ENCODE results near the gene EVPLL. TPM values are rescaled to one million over a fixed set of nuclear protein-coding genes. Genes with fewer than 3 reads are reported as not detected.
A peak's percentile ranks its signal among the peaks of the same experiment; 100 is the strongest.

Gene EVPLL
- total RNA-seq, 4 donors from 2014 or later: not detected

DNA sequence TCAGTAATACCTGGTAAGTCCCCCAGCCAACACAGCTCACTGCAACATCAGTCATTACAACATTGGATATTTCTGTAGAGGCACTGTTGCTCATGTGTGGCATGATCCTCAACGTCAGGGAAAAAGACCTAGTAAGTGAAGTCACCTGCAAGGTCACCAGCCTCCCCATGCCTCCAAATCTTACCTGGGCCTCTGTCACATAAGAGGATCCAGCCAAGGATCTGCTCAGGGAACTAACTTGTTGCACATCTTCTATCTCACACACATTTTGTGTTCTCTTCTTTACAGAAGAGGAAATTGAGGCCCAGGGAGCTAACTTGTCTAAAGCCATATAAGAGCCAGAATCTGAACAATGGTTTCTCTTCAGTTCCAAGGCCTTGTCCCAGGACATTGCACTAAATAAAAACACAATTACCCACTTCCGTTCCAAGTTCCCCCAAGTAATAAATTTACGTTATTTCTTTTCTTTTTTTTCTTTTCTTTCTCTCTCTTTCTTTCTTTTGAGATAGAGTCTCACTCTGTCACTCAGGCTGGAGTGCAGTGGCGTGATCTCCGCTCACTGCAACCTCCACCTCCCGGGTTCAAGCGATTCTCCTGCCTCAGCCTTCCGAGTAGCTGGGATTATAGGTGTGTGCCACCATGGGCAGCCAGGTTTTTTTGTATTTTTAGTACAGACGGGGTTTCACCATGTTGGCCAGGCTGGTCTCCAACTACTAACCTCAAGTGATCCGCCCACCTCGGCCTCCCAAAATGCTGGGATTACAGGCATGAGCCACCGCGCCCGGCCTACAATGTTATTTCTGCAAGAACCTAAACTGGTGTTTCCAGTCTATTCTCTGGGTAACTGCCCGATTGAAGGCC, 15.5 kb upstream of the EVPLL start:
- TF ChIP-seq POLR2AphosphoS5 (IDR thresholded peaks at IDR 0.05) (peak in 1 of 2 donors; percentile 13), EP300 (IDR thresholded peaks at IDR 0.05) (no peak), POLR2A (IDR thresholded peaks at IDR 0.05; ENCODE audit: low read depth) (no peak)
- TF ChIP-seq, protein P1, sequence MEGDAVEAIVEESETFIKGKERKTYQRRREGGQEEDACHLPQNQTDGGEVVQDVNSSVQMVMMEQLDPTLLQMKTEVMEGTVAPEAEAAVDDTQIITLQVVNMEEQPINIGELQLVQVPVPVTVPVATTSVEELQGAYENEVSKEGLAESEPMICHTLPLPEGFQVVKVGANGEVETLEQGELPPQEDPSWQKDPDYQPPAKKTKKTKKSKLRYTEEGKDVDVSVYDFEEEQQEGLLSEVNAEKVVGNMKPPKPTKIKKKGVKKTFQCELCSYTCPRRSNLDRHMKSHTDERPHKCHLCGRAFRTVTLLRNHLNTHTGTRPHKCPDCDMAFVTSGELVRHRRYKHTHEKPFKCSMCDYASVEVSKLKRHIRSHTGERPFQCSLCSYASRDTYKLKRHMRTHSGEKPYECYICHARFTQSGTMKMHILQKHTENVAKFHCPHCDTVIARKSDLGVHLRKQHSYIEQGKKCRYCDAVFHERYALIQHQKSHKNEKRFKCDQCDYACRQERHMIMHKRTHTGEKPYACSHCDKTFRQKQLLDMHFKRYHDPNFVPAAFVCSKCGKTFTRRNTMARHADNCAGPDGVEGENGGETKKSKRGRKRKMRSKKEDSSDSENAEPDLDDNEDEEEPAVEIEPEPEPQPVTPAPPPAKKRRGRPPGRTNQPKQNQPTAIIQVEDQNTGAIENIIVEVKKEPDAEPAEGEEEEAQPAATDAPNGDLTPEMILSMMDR (IDR thresholded peaks at IDR 0.05): no peak
- Histone ChIP-seq H3K4me1 (peaks cover 15 to 38% (median 26%) of the 10 kb centered on the region in 4 donors), H3K9me3 (no peaks in the 10 kb centered on the region), H3K27me3 (no peaks in the 10 kb centered on the region), H3K27ac (replicated peaks in 1 of 4) (peak overlapping the region; percentile 79 to 89 (median 84)), H3K4me3 (peak overlapping the region; percentile 81 to 99 (median 88)), H3K36me3 (peaks cover 0 to 25% (median 6%) of the 10 kb centered on the region in 4 donors)
- intact Hi-C loops (cut with DNase I): loop anchor here (2.0 kb wide), 1 partner anchor 45 kb away; no protein-coding TSS in a partner anchor
- 70% methylated on average over 15 of the region's 15 CpGs for WGBS
- DNase-seq (ENCODE audit: extremely low spot score): no peak

DNA sequence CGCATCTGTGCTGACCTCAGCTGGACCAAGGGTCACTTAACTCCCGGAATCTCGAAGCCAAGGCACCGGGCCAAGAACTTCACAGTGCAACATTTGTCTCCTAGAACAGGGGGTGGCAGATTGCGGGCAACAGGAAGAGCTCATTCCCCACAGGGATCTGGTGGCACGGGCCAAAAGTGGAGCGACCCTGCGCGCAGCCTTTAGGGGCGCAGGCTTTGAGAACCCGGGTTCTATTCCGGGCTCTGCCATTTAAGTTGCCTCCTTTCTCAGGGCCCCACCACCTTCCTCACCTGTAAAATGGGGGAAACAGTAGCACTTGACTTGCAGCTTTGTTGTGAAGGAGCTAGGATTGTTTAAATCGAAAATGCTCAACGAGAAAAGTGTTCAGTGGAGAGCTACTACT, 14.9 kb upstream of the EVPLL start:
- peak; percentile 94 for DNase-seq (ENCODE audit: extremely low spot score)
- Histone ChIP-seq H3K4me1 (peaks cover 15 to 34% (median 23%) of the 10 kb centered on the region in 4 donors), H3K4me3 (peak overlapping the region; percentile 81 to 99 (median 88)), H3K27ac (replicated peaks in 1 of 4) (peak overlapping the region; percentile 79 to 89 (median 84)), H3K9me3 (no peaks in the 10 kb centered on the region), H3K36me3 (peaks cover 0 to 25% (median 6%) of the 10 kb centered on the region in 4 donors), H3K27me3 (no peaks in the 10 kb centered on the region)
- WGBS: 4% methylated on average over 14 of the region's 14 CpGs
- peak in 1 of 2 donors; percentile 5 for TF ChIP-seq POLR2AphosphoS5 (IDR thresholded peaks at IDR 0.05)
- TF ChIP-seq EP300 (IDR thresholded peaks at IDR 0.05): no peak
- intact Hi-C loops (cut with DNase I): loop anchor here (2.0 kb wide), 1 partner anchor 46 kb away; no protein-coding TSS in a partner anchor

DNA sequence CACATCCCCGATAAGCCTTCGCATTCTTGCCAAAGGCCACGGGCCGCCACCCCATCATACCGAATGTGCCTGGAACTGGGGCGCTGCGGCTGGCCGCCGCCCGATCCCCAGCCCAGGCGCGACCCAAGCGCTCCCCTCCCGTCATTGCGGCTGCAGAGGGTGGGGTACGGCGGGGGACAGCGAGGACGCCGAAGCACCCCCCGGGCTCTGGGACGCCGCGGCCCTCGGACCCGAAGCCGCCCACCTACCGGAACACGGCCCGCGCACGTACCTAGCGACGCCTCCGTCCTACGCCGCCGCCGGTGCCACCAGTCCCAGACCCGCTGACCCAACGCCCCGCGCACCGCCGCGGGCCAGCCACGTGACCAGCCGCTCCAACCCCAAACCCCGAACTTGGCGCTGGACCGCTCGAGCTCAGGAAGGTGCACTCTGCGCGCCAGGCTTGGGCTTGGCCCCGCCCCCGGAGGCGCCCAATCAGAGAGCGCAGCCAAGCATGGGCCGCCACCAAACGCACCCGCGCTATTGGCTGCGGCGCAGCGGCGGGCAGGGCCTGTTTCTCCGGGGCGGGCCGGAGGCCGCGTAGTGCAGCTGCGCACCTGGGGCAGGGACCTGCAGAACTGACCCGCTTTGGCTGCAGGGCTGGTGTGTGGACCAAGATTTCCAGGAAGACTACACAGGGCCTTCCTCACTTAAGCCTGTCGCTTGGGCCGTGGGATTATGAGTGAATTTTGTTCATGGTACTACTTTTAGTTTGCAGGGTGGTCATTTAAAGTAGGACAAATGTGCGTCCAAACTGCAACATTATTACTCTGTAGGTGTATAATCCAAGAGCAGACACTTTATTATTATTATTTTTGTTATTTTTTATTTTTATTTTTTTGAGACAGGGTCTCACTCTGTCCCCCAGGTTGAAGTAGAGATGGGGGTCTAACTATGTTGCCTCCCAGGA, 14.2 kb upstream of the EVPLL start, which contains the start of gene SHMT1:
Gene SHMT1 (minus strand): TSS at position 450 of the 949 bp plus-strand sequence. CDS start 7,569 bp downstream, outside the sequence.
- peak within 1 kb of the TSS; percentile 79 to 89 (median 84) for H3K27ac ChIP-seq (replicated peaks in 1 of 4)
- TF ChIP-seq, protein P1 (IDR thresholded peaks at IDR 0.05): peak in 1 of 3 experiments; percentile 3
- TF ChIP-seq EP300 (IDR thresholded peaks at IDR 0.05): no peak
- TF ChIP-seq POLR2AphosphoS5 (IDR thresholded peaks at IDR 0.05): peak; percentile 85 to 90
- under 1% methylated on average over 45 of the region's 76 CpGs for WGBS
- H3K27me3 ChIP-seq: no peaks in the 10 kb centered on the region
- H3K9me3 ChIP-seq: no peaks in the 10 kb centered on the region
- intact Hi-C loops (cut with DNase I): loop anchor here (2.0 kb wide), 1 partner anchor 47 kb away; no protein-coding TSS in a partner anchor
- peak; percentile 98 for DNase-seq (ENCODE audit: extremely low spot score)
- H3K4me1 ChIP-seq: peaks cover 15 to 30% (median 23%) of the 10 kb centered on the region in 4 donors
- H3K4me3 ChIP-seq: peak within 1 kb of the TSS; percentile 81 to 99 (median 88)
- H3K36me3 ChIP-seq: peaks cover 0 to 22% (median 6%) of the 10 kb centered on the region in 4 donors

DNA sequence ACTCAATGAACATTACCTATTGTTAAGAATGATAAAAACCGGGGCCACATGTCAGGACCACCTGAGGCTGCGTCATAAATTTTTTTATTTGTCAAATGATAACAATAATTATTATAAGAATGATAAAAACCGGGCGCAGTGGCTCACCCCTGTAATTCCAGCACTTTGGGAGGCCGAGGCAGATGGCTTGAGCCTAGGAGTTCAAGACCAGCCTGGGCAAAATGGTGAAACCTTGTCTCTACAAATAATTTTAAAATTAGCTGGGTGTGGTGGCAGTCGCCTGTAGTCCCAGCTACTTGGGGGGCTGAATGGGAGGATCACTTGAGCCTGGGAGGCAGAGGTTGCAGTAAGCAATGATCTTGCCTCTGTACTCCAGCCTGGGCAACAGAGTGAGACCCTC, 13.4 kb upstream of the EVPLL start:
- Histone ChIP-seq H3K9me3 (no peaks in the 10 kb centered on the region), H3K4me1 (peaks cover 15 to 28% (median 23%) of the 10 kb centered on the region in 4 donors), H3K36me3 (peaks cover 0 to 15% (median under 1%) of the 10 kb centered on the region in 4 donors), H3K27ac (replicated peaks in 1 of 4) (peak overlapping the region in 1 of 4 donors; percentile 89), H3K4me3 (peak overlapping the region in 1 of 4 donors; percentile 86), H3K27me3 (no peaks in the 10 kb centered on the region)
- DNase-seq (ENCODE audit: extremely low spot score): no peak
- WGBS: 92% methylated on average over 6 of the region's 6 CpGs
- intact Hi-C loops (cut with DNase I): no loop called here
- TF ChIP-seq POLR2AphosphoS5 (IDR thresholded peaks at IDR 0.05) (no peak), POLR2A (IDR thresholded peaks at IDR 0.05; ENCODE audit: low read depth) (no peak), EP300 (IDR thresholded peaks at IDR 0.05) (no peak)
- TF ChIP-seq, protein P1 (IDR thresholded peaks at IDR 0.05): no peak

All from esophagus muscularis mucosa (tissue), 4 donors.